ENCODE data around the gene TCF7L2.

The TCF7L2 gene

DNA sequence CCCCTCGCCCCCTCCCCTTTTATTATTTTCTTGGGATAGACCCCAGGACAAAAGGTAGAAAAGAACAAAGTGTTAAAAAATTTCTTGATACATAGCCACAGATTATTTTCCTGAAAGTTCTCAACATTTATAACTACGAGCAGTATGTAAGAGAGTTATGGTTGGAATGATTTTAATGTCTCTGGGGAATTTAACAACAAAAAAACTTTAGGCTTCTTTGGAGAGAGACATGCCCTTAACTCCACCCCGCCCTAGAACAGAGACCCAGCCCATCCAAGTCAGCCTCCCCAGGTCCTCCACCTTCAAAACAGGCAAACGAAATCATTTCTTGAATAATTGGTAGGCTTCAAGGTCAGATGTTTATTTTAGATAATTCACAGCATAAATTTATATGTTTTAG, 97.1 kb downstream of the TCF7L2 start:
- peaks cover 55% of the 10 kb centered on the region for H3K36me3 ChIP-seq
- no peak overlapping the region for H3K4me3 ChIP-seq
- H4K20me1 ChIP-seq = peaks cover 18% of the 10 kb centered on the region; the same call in 1 of the 2 replicates
- H3K4me2 ChIP-seq = no peak overlapping the region
- H3K9ac ChIP-seq = no peak overlapping the region
- no peaks in the 10 kb centered on the region for H3K27me3 ChIP-seq
- H3K4me1 ChIP-seq = peaks cover 44% of the 10 kb centered on the region
- no peak for TF ChIP-seq Cebpa-rat (IDR thresholded peaks at IDR 0.05)
- H3K27ac ChIP-seq = no peak overlapping the region
- no peaks in the 10 kb centered on the region; the same call in 1 of the 2 replicates for H3K9me3 ChIP-seq

DNA sequence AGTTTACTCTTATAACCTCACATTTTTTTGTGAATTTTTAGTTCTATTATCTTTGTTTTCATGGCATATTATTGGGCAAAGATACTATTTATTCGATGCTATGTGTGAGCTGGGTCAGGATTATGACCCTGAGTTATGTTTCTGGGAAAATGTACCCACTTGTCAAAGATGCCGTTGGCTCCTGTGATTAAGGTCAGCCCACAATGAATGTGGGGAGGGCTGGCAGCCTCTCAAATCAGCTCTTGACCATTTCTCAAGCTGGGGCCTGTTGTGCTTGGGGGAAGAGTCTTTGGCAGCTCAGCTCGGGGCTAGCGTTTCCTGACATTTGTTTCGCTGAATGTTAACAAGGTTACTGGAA, 97.5 kb downstream of the TCF7L2 start:
- Histone ChIP-seq H3K27ac (no peak overlapping the region), H3K27me3 (no peaks in the 10 kb centered on the region), H3K9me3 (no peaks in the 10 kb centered on the region; the same call in 1 of the 2 replicates), H3K36me3 (peaks cover 53% of the 10 kb centered on the region), H3K4me3 (no peak overlapping the region), H3K4me1 (peaks cover 48% of the 10 kb centered on the region), H3K4me2 (no peak overlapping the region), H4K20me1 (peaks cover 23% of the 10 kb centered on the region; the same call in 1 of the 2 replicates), H3K9ac (no peak overlapping the region)
- TF ChIP-seq Cebpa-rat (IDR thresholded peaks at IDR 0.05) = no peak

DNA sequence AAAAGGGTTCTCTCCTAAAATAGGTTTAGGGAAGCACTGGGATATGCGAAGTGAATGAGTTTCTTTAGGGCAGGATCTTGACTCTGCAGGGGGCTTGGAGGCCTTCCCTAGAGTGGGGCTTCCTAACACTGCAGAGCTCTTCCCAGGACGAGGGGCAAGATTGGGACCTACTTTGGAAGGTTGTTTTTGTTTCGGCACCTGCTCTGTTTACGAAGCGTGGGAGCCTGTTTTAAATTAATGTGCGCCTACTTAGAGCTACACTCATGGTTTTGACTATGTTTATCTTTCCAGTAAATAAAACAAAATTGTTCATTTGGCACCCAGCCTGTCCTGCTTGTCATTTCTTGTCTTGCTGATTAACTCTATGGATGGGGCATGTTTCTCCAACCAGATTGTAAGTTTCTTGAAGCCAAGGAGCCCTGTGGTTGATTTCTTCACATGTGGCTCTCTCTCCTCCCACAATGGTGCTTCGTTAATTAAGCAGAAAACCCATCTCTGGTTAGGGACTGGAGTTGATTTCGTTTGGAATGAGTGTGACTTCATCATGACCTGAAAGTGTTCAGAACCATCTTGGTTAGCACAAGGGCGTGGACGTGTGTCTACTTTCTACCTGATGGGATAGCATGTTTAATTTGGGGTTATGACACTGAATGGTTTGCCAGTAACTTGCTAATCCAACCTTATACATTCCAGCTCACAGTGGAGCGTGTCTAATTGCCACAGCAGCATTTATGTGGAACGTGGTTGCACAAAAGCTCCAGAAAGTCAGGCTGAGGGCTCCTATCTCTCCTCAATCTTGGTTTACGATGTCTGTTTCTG, 98.1 kb downstream of the TCF7L2 start:
- Histone ChIP-seq H3K4me2 (no peak overlapping the region), H3K9me3 (no peaks in the 10 kb centered on the region; the same call in 1 of the 2 replicates), H3K9ac (no peak overlapping the region), H3K27ac (no peak overlapping the region), H3K36me3 (peaks cover 51% of the 10 kb centered on the region), H3K4me1 (peaks cover 50% of the 10 kb centered on the region), H3K27me3 (no peaks in the 10 kb centered on the region), H3K4me3 (no peak overlapping the region), H4K20me1 (peaks cover 26% of the 10 kb centered on the region; the same call in 1 of the 2 replicates)
- TF ChIP-seq Cebpa-rat (IDR thresholded peaks at IDR 0.05) = no peak

DNA sequence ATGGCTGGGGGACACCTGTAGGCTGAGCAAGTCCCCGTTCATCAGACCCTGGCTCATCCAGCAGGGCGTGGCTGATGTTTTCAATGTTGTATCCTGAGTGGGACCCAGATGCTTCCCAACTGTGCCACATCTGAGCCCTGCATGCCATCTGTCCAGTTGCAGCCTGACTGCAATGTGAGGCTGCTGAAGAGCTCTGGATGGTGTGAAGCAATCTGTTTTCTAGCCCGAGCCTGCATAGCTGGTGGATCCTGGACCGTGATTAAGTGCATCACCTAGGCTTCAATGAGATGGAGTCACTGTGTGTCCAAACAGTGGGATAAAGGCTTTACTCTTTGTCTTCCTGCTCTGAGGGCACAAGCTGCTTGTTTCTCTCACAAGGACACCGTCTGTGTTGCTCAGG, 99.8 kb downstream of the TCF7L2 start:
- H3K36me3 ChIP-seq = peaks cover 43% of the 10 kb centered on the region
- TF ChIP-seq Cebpa-rat (IDR thresholded peaks at IDR 0.05) = peak; percentile 49; the same call in 1 of the 2 replicates
- no peaks in the 10 kb centered on the region; the same call in 1 of the 2 replicates for H3K9me3 ChIP-seq
- H3K4me2 ChIP-seq = peak overlapping the region; percentile 82
- H3K27me3 ChIP-seq = no peaks in the 10 kb centered on the region
- peaks cover 36% of the 10 kb centered on the region; the same call in 1 of the 2 replicates for H4K20me1 ChIP-seq
- H3K9ac ChIP-seq = peak overlapping the region; percentile 39; the same call in 1 of the 2 replicates
- peak overlapping the region; percentile 80 for H3K27ac ChIP-seq
- H3K4me1 ChIP-seq = peaks cover 61% of the 10 kb centered on the region
- no peak overlapping the region for H3K4me3 ChIP-seq

DNA sequence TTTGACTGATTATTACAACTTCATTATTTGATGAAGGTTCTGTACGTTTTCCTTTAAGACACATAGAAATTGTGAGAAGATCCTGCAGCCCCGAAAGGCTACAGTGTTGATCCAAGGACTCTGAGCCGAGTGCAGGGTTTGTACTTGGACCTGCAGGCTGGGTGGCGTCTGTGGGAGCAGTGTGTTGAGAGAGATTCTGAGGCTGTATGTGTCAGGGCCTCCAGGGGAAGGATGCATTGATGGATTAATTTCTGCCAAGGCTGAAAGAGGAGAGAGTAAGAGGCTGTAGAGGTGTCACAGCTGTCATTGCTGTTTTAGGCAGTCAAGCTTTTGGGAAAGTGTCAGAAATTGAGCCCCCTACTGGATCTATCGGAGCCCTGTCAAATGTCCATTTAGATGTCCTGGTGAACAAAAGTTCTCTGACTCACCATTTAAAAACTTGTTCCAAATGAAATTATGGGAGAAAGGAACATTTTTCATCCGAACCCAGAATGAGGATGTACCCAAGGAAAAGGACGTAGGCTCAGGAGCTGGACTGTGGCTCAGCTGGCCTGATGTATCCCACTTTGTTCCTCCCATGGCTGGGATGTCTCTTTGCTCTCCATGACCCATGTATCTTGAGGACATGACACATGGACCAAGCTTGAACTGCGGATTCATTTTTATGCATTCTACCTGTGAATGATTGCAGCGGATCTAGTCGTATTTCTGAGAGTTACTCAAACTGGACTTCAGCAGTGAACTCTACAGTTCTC, 102.2 kb downstream of the TCF7L2 start:
- Histone ChIP-seq H3K27me3 (no peaks in the 10 kb centered on the region), H3K4me3 (no peak overlapping the region), H3K4me1 (peaks cover 78% of the 10 kb centered on the region), H3K4me2 (peak overlapping the region; percentile 82), H4K20me1 (peaks cover 30% of the 10 kb centered on the region; the same call in 1 of the 2 replicates), H3K9ac (no peak overlapping the region), H3K27ac (0 out of 2 replicates have a peak overlapping the region, but pooled peaks have one; percentile 16), H3K36me3 (peaks cover 41% of the 10 kb centered on the region), H3K9me3 (no peaks in the 10 kb centered on the region; the same call in 1 of the 2 replicates)
- TF ChIP-seq Cebpa-rat (IDR thresholded peaks at IDR 0.05) = no peak

DNA sequence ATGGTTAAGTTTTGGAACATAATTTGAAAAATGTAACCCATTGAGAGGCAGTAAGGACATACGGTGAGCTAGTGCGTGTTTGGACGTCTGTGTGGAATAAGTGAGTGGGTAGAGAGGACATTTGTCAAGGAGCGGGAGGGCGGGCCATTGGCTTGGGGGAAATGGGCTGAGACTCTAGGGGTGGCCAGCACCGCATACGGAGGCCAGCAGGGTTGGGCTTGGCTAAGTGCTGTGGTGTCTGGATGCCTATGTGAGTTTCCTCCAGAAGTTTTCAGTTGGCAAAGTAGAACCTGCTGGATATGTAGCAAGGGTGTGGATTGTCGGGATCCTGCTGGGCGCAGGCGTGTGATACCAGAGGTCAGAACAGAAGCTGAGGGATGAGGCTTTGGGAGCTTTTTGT, 103.0 kb downstream of the TCF7L2 start:
- no peak for TF ChIP-seq Cebpa-rat (IDR thresholded peaks at IDR 0.05)
- H3K4me1 ChIP-seq = peaks cover 87% of the 10 kb centered on the region
- H3K36me3 ChIP-seq = peaks cover 36% of the 10 kb centered on the region
- no peak overlapping the region for H3K4me3 ChIP-seq
- H3K27ac ChIP-seq = no peak overlapping the region
- no peak overlapping the region for H3K9ac ChIP-seq
- no peaks in the 10 kb centered on the region for H3K27me3 ChIP-seq
- no peak overlapping the region for H3K4me2 ChIP-seq
- H4K20me1 ChIP-seq = peaks cover 36% of the 10 kb centered on the region
- no peaks in the 10 kb centered on the region for H3K9me3 ChIP-seq

DNA sequence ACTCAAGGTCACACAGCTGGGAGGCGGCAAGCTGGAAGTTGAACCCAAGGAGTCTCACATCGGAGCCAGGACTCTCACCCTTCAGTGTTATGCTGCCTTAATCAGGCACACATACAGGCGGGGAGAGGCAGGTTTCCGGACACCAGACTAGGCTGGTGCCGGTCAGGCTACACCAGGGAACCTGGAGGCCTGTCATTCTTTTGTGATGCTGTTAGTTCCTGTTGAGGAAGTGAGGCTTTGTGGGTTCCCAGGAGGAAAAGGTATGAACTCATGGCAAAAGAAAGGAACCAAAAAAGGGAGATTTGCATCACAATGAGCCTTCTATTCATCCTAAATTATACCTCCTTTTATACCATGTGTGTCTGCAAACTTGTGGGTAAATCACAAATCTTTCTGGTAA, 103.8 kb downstream of the TCF7L2 start:
- peak overlapping the region; percentile 45 for H3K4me2 ChIP-seq
- H3K4me1 ChIP-seq = peaks cover 93% of the 10 kb centered on the region
- peaks cover 44% of the 10 kb centered on the region for H4K20me1 ChIP-seq
- no peaks in the 10 kb centered on the region for H3K27me3 ChIP-seq
- no peaks in the 10 kb centered on the region for H3K9me3 ChIP-seq
- H3K9ac ChIP-seq = no peak overlapping the region
- H3K4me3 ChIP-seq = no peak overlapping the region
- H3K36me3 ChIP-seq = peaks cover 28% of the 10 kb centered on the region
- no peak for TF ChIP-seq Cebpa-rat (IDR thresholded peaks at IDR 0.05)
- H3K27ac ChIP-seq = no peak overlapping the region; the same call in 1 of the 2 replicates

DNA sequence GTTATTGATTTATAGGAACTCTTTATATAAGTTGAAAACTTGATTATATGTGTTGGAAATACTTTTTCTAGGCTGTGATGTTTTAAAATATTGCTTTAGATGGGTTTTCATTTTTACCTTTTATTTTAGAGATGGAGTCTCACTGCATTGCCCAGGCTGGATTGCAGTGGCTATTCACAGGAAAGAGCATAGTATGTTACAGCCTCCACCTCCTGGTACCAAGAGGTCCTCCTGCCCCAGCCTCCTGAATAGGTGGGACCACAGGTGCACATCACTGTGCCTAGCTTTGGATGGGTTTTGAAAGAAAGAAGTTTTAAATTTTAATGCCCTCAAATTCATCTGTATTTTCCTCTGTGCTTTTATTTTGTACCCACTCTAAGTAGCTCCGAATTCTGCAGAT, 105.4 kb downstream of the TCF7L2 start:
- Histone ChIP-seq H3K4me1 (peaks cover 93% of the 10 kb centered on the region), H3K9ac (no peak overlapping the region), H3K27me3 (no peaks in the 10 kb centered on the region), H3K9me3 (no peaks in the 10 kb centered on the region), H3K27ac (no peak overlapping the region), H3K4me3 (no peak overlapping the region), H3K36me3 (peaks cover 21% of the 10 kb centered on the region), H4K20me1 (peaks cover 51% of the 10 kb centered on the region), H3K4me2 (no peak overlapping the region)
- TF ChIP-seq Cebpa-rat (IDR thresholded peaks at IDR 0.05) = no peak

DNA sequence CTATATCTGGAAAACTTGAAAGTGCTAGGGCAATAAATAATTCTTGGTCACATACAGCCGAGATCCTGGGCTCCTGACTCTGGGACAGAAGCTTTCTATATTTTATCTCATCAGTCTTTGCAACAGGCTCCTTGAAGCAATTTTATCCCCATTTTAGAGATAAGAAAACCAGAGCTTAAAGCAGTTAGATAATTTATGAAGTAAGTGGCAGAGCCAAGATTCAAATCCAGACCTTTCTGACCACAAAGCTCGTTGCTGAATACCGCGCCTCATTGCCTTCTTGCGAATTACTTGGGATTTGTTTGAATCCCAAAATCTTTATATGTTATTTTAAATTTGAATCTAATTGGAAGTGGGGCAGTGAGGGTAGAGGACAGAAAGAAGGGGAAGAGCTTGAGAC, 106.0 kb downstream of the TCF7L2 start:
- Histone ChIP-seq H3K27ac (no peak overlapping the region), H3K27me3 (no peaks in the 10 kb centered on the region), H3K4me1 (peaks cover 93% of the 10 kb centered on the region), H3K9ac (no peak overlapping the region), H3K4me3 (no peak overlapping the region), H3K4me2 (no peak overlapping the region), H4K20me1 (peaks cover 49% of the 10 kb centered on the region), H3K9me3 (no peaks in the 10 kb centered on the region), H3K36me3 (peaks cover 21% of the 10 kb centered on the region)
- no peak for TF ChIP-seq Cebpa-rat (IDR thresholded peaks at IDR 0.05)

All from BLaER1 (cell line).